ENCODE results near the gene SPEM1.
A peak's percentile ranks its signal among the peaks of the same experiment; 100 is the strongest.

SPEM1 gene

DNA sequence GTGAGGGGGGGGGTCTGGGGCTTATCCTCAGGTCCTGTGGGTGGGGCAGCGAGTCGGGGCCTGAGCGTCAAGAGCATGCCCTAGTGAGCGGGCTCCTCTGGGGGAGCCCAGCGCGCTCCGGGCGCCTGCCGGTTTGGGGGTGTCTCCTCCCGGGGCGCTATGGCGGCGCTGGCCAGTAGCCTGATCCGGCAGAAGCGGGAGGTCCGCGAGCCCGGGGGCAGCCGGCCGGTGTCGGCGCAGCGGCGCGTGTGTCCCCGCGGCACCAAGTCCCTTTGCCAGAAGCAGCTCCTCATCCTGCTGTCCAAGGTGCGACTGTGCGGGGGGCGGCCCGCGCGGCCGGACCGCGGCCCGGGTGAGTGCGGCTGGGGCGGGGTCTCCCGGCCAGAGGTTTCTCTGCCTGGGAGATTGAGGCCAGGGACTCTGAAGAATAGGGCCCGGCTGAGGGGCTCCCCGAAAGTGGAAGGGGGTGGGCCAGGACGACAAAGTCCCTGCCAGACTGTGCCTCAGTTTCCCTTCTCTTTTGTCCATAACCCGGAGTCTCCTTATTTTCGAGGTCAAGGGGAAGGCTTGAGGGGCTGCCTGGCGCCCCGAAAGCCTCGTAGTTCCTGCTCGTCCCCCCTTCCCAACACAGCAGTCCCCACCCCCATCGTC is 19.5 kb downstream of the SPEM1 start, which contains the start of gene FGF11:
FGF11 (plus strand) TSS at position 51 of the 651 bp plus-strand sequence; CDS start at position 160, 109 bp downstream.
- DNase-seq (ENCODE audit: extremely low read depth in 1 of 2, low read depth in 1 of 2), result no peak

DNA sequence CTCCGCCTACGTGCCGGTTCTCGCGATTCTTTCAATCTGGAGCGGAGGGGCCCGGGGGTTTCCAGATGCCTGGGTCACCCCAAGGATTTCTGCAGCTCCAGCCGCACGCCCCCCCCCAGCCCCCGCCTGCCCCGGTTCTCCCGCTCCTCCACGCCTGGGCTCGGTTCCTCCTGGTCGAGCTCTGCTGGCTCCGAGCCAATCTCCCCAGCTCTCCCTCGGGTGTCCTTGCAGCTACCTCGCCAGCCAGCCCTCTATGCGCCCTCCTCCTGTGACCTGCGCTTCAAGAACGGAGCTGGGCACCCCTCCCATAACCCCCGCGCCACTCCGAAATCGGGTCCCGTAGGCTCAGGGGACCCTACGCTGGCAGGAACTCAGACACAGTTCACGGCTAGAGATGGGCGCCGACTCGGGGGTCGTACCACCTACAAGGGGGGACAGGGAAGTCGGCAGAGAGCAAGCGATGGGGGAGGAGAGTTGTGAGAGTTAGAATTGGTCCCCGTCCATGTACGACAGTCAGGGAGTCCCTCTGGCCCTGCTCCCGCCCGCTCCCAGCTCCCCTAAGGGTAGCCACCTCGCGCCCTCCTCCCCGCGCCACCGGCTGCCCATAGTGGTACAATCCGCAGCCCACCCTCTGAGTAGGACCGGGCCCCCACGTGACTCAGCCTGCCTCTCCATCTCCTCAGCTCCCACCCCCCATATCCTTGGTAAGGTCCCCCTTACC is 20.1 kb downstream of the SPEM1 start:
- DNase-seq (ENCODE audit: extremely low read depth in 1 of 2, low read depth in 1 of 2), result no peak

DNA sequence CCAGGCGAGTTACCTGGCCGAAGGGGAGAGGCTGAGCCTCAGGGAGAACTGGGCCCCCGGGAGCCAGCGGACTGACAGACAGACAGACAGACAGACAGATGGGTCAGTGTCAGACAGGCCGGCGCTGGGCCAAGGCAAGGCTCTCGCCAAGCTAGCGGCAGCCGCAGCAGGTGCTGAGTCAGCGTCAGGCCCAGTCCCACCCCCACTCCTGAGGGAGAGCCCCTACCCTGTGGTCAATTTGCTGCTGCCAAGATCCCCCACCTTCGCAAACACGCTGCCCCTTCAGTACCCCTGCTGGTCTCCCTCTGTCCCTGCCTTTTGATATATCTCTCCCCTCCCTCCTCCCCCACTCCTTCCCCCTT is 20.7 kb downstream of the SPEM1 start:
- no peak for DNase-seq (ENCODE audit: extremely low read depth in 1 of 2, low read depth in 1 of 2)

DNA sequence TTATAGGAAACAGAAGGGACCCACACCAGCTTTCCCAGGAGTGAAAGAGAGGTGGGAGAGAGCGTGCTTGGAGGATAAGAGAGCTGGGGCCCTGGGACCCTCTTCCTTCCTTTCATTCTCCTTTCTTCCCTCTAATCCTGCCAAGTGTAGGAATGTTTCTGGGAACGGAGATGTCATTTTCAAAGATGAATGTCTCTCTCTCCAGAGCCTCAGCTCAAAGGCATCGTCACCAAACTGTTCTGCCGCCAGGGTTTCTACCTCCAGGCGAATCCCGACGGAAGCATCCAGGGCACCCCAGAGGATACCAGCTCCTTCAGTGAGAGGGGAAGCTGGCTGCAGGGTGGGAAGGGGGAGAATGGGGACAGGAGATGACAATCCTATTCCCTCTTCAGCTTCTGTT is 21.1 kb downstream of the SPEM1 start:
- DNase-seq (ENCODE audit: extremely low read depth in 1 of 2, low read depth in 1 of 2), result no peak

DNA sequence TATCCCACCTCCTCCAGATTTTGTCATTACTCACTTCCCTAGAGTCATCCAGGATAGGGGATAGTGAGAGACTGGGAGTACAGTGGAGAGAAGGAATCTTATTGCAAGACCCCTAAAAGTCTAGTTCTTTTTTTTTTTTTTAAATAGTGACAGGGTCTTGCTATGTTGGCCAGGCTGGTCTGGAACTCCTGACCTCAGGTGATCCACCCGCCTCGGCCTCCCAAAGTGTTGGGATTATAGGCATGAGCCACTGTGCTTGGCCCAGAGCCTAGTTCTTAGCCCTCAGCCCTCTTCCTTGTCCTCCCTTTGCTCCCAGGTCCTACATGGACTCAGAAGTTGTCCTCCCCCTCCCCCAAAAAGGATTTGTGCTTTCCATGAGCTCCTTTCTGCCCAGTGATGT is 22.0 kb downstream of the SPEM1 start:
- no peak for DNase-seq (ENCODE audit: extremely low read depth in 1 of 2, low read depth in 1 of 2)

DNA sequence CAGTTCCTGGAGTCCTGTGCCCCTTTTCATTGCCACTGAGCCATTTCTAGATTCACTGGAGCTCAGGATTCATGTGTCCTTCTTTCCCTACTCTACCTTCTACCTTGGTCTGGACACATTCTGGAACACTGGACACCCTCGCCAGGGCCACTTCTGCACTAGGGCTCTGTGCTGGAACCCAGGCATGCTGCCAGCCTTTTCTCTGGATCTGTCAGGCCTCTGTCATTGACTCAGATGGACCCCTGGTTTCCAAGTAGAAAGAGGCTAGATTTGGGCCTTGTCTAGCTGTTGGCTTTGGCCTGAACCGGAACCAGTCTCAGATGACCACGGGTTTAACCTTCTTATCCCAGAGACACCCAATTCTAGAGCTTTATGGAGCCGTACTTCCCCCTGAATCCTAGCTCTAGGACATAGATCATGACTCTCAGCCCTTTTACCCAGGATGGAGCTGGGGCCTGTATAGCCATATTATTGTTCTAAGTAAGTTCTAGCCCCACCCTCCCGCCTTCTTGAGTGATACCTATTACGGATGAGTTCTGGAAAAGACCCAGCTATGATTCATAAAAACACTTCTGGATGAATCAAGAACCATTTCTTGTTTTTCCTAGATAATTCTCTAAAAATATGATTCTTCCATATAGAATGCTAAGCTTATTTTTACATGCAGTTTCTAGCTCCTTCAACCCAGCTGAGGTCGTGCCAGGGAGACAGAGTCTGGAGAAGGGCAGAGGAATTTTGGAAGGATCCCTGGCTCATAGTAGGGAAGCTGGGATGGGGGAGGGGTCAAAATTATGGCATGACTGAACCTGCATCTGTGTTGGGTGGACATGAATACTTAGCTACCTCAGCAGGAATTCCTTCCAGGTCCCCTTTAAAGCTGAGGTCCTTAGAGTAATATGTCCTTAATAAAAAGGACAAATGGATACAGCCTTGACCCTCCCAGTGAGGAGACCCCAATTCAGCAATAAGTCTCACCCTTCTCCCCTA is 23.7 kb downstream of the SPEM1 start:
- no peak for DNase-seq (ENCODE audit: extremely low read depth in 1 of 2, low read depth in 1 of 2)

DNA sequence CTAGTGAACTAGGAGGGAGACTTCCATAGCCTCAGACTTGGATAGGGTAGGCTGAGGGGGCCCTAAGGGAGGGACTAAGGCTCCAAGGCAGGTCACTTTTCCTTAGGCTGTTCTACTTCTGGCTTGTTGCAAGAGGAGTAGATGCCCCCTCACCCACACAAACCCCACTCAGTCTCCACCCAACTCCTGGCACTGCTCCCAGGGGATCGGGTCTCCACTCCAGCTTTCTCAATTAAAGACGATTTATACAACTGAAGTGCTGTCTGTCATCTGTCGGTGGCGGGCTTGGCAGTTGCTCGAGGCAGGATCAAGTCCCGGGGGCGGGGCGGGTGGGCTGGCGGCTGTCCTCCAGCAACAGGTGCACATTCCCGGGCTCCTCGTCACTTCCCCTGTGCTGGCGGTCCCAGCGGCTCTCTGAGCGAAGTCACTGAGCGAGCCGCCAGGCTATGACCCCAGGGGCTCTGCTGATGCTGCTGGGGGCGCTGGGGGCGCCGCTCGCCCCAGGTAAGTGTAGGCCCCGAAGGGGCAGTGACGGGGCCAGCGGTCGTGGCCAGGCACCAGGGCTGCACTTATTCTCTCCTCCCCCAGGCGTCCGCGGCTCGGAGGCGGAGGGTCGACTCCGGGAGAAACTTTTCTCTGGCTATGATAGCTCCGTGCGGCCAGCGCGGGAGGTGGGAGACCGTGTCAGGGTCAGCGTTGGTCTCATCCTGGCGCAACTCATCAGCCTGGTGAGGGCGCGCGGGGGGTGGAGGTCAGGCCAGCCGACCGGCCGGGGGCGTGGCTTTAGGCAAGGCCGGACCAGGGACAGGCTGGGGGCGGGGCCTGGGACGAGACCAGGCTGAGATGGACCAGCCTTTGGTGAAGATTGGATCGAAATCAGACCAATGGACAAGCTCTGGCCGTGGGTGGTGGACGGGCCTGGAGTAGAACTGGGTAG is 24.8 kb downstream of the SPEM1 start, which contains the start of gene CHRNB1:
CHRNB1 (plus strand) TSS at position 380 of the 937 bp plus-strand sequence; CDS start at position 447, 67 bp downstream.
- DNase-seq (ENCODE audit: extremely low read depth in 1 of 2, low read depth in 1 of 2), result no peak

DNA sequence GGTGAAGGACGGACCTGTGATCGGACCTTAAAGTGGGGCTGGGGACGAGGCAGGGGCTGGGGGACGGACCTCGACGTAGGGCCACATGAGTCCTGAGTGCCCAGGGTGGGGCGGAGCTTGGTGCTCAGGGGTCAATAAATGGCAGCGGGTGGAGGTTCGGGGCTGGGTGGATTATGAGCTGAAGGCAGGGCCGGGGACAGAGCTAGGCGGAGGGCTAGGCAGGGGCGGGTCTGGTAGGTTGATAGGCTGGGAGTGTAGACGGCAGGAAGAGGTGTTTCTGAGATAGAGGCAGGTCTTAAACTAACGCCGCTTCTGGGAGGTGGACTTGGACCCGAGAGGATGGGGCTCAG is 25.5 kb downstream of the SPEM1 start:
- peak in 1 of 2 donors; percentile 18 for DNase-seq (ENCODE audit: extremely low read depth in 1 of 2, low read depth in 1 of 2)

DNA sequence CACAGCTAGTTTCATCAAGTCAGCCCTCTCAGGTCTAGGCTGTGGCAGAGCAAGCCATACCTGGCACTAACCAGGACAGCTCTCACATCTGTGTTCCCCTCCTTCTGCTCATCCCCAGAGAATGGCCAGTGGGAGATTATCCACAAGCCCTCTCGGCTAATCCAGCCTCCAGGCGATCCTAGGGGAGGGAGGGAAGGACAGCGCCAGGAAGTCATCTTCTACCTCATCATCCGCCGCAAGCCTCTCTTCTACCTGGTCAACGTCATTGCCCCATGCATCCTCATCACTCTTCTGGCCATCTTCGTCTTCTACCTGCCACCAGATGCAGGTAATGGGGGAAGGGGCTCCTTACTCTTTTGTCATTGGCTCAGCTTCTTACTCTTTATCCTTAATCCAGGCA is 28.3 kb downstream of the SPEM1 start:
- no peak for DNase-seq (ENCODE audit: extremely low read depth in 1 of 2, low read depth in 1 of 2)

DNA sequence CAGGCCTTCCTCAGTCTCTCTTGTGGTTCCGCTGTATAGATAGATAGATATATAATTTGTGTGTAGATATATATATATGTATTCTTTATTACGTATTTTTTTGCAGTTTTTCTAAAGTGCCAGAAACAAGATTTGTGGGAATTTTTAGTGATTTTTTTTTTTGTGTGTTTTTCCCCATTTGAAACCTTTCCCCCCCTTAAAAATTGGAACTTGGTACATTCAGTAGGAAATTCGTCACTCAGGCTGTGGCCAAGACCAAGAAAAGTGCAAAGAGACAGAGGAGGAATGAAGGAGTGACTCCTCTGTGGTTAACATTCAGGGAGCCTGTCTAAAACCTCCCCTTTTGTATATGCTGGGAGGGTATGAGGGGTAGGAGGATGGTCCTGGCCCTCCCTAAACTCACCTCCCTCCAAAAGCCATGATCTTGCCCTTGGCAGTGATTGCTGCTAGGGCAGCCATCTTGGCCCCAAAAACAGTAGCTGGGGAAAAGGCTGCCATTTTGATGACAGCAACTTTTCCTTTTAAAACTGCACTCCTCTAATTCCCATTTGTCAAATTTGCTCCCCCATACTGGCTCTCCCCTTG is 39.9 kb downstream of the SPEM1 start:
- no peak for DNase-seq (ENCODE audit: extremely low read depth in 1 of 2, low read depth in 1 of 2)

DNA sequence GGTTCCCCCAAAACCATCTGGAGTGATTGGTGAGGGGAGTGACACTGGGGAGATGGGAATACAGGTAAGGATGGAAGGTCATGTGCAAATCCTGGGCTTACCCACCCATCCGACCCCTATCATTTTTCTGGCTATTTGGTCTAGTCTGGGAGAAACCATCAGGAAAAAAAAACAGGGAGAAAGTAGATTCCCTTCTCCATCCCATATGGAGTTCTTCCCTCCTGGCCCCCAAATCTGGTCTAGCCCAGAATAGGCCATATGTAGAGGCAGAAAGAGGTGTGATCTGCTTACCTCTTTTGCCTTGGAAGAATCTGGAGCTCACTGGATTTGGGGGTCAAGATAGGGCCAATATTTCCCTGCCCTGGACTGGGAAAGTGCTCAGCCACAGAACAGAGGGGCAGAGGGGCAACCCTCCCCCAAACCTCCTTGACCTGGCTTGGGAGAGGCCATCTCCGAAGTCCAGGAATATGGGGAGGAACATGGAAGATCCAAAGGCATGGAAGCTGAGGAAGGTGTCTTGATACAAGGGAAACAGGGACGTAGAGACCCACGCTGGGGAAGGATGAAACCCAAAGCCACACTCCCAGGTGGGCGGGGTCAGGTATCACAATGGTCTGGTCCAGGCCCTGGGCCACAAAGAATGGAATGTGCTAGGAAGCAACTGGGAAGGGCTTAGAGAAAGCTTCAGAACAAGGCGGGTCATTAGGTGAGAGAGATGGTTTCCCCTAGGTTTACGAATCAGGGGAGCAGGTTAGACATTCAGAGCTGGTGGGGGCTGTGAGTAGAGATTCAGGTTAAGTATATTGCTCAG is 40.9 kb downstream of the SPEM1 start:
- no peak for DNase-seq (ENCODE audit: extremely low read depth in 1 of 2, low read depth in 1 of 2)

DNA sequence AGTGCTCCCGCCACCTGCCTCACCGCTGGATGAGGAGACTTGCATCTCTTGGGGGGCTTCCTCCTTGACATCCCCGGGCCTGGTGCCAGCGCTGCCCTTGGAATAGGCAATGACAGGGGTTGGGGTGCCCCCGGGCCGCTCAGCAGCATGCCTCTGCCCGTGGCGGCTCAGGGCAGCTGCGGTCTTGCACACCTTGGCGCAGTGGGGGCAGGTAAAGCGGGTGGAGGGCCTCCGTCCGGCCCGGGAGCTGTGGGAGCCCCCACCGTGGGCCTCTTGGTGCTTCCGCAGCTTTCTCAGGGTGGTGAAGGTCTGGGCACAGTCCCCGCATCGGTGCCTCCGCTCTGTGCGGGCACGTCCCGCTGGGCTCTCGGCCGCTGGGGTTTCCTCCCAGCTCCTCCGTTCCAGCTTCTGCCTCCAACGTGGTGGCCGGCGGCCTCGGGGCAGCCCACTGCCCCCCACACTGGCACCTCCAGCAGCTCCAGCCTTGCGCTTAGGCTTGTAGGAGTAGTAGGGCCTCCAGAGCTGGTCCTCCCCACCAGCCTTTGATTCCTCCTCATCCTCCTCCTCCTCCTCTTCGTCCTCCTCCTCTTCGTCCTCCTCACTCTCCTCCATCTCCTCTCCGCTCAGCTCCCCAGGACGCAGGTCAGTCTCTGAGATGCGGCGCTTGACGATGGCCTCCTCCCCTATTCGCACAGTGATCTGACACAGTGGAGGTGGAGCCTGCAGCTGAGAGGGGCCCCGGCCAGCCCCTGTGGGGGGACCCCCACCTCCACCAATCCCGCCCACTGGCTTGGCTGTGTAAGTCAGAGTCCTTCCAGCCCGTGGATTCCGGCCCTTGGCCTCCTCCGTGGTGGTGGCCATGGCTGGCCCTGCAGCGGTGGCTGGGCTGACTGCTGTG is 42.6 kb downstream of the SPEM1 start:
- no peak for DNase-seq (ENCODE audit: extremely low read depth in 1 of 2, low read depth in 1 of 2)

DNA sequence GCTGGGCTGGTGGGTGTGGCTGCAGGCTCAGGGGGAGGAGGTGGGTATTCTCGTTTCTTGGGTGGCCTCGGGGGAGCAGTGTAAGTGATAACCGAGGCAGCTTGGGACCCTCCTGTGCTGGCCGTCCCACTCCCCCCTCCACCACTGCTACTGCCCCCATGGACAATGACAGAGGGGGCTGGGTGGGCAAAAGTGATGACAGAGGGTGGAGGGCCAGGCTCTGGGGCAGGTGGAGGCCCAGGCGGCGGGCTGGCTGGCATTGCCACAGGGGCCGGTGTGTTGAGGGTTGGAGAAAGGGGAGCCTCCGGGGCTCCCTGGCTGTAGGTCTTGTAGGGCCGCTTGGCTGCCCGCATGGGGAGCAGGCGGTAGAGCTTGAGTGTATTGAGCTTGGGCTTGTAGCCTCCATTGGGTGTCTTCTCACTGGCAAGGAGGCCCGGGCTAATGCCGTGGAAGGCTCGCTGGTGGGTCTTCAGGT is 43.3 kb downstream of the SPEM1 start:
- DNase-seq (ENCODE audit: extremely low read depth in 1 of 2, low read depth in 1 of 2), result no peak

DNA sequence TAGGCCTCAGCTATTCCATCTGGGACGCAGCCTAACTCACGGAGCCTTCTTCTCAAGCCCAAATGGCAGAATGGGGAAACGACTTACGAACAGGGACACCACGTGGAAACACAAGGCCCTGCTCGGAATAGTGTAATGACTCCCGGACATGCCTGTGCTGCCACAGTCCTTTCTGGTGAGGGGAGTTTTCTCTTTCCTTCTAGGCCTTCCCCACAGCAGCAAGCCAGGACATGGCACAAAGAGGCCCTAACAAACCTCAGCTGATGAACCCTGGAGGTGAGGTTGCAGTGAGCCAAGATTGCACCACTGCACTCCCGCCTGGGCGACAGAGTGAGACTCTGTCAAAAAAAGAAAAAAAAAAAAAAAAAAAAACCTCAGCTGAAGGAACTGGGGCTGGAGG is 44.0 kb downstream of the SPEM1 start:
- DNase-seq (ENCODE audit: extremely low read depth in 1 of 2, low read depth in 1 of 2), result no peak

DNA sequence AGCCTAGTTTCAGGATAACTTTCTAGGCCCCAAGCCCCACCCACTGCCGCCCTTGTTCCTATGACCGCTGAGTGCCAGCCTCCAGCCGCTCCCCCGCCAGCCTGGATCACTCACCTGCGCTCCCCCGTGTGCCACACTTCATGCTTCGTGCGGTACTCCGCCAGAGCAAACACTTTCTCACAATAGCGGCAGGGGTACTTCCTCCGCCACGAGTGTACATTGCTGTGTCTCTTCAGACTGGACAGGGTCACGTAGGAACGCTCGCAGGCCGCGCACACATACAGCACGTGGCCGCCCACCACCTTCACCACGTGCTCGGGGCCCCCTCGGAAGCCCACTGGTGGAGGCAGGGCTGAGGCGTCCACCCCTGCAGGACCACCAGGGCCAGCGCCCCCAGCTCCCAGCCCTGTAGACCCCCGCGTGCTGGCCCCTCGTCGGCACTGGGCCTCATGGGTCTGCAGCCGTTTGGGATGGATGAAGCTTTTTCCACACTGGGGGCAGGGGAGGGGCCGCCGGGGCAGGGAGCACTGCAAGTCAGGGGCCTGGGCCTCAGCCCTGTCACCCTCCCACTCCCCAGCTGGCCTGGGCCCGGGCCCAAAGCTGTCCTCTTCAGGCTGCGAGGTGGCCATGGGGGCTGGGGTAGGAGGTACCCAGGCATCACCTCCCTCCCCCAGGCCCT is 45.6 kb downstream of the SPEM1 start:
- DNase-seq (ENCODE audit: extremely low read depth in 1 of 2, low read depth in 1 of 2), result no peak

DNA sequence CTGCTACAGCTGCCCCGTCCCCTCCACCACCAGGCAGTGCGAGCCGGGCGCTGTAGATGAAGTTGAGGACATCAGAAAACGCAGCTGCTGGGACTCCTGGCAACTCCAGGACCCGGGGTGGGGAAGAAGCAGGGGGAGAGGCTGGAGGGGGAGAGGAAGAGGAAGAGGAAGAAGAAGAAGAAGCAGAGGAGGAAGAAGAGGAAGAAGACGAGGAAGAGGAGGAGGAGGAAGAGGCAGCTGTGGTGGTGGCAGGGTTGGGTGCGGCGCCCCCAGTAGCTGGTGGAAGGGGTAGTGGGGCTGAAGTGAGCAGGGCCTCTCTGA is 46.2 kb downstream of the SPEM1 start:
- DNase-seq (ENCODE audit: extremely low read depth in 1 of 2, low read depth in 1 of 2), result no peak

DNA sequence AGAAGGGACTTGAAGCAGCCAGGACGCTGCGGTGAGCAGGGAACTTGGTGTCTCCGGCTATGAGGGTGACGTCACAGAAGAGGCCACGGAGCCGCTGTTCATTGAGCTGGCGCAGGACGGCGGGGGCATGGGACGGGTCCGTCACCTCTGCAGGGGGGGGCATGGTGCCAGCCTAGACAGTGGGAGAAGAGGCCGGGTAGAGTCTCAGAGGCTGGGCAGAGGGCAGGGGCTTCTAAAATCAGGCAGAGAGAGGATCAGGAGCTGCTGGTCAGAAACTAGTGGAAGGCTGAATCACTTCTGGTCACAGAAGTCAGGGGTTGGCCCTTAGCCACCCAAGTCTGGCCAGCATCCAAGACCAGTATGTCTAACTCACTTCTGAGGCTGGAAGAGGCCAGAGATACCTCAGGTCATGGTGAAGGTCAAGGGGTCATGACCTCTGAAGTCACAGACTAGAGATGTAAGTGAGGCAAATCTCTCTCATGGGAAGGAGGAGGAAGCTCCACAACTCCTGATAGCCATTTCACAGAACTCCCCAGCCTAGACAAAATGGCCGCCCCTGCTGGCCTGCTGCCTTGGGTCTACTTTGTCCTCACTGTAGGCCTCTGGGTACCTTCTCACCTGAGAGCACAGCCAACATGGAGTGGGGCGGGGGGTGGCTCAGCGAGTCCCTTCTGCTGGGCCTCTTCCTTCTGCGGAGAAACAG is 46.7 kb downstream of the SPEM1 start:
- DNase-seq (ENCODE audit: extremely low read depth in 1 of 2, low read depth in 1 of 2), result no peak

All from activated CD8-positive, alpha-beta memory T cell treated with anti-CD3 and anti-CD28 coated beads for 1 hour (primary cell).